Panc1 (cell line): Measurements from ENCODE around the gene CDK14. TPM values are rescaled to one million over a fixed set of nuclear protein-coding genes. Genes with fewer than 3 reads are reported as not detected.

Experiments used
- ATAC-seq: fragments of 200-7000 bp; cut with Tn5 transposase; 2 replicates; pipeline ENCODE4 v1.9.1; 2020; ENCODE audit warnings: mild to moderate bottlenecking, moderate library complexity
- BruUV-seq: library from RNA; stranded (reverse); fragments of 400-500 nt; replicated peaks from 2 replicates; lab custom pipeline; 2021; lab: Mats Ljungman, UMichigan
- CTCF ChIA-PET: fragments of 300-600 bp; sonication (Branson Sonifier 250); formaldehyde crosslinking; loops from one replicate; lab custom pipeline; 2022; ENCODE audit warnings: antibody characterized with exemption; lab: Charles Lee
- POLR2A ChIA-PET: fragments of 300-600 bp; sonication (Branson Sonifier 250); formaldehyde crosslinking; loops from one replicate; lab custom pipeline; 2022; ENCODE audit warnings: antibody characterized with exemption; lab: Charles Lee
- DNase-seq: peaks from one replicate; pipeline ENCODE4 v3.0.0-alpha.2; 2010; ENCODE audit warnings: low read depth, low spot score
- H3K27ac ChIP-seq: 2 replicates; pipeline ENCODE4 v1.5.1; 2011; ENCODE audit warnings: mild to moderate bottlenecking, low read length, inconsistent platforms
- H3K27me3 ChIP-seq: fragments of 200-500 bp; sonication (Bioruptor generic); 2 replicates; pipeline ENCODE4 v1.6.0; 2014; ENCODE audit warnings: low read length, inconsistent platforms; ENCODE audit not compliant: control insufficient read depth, insufficient read depth
- H3K36me3 ChIP-seq: fragments of 200-500 bp; sonication (Bioruptor generic); 2 replicates; pipeline ENCODE4 v1.5.1; 2014; ENCODE audit warnings: inconsistent platforms, mild to moderate bottlenecking, low read length, moderate library complexity; ENCODE audit not compliant: control insufficient read depth, insufficient read depth
- H3K4me1 ChIP-seq: 2 replicates; pipeline ENCODE4 v1.5.1; 2011; ENCODE audit warnings: inconsistent platforms, mild to moderate bottlenecking, low read length, moderate library complexity; ENCODE audit not compliant: control insufficient read depth, insufficient read depth
- H3K4me3 ChIP-seq, 2 experiments: 2 replicates each; pipeline ENCODE4 v1.5.1; 2011 to 2012; ENCODE audit warnings: low read depth in 2 of 2, low read length in 2 of 2, mild to moderate bottlenecking in 2 of 2, inconsistent platforms in 1 of 2, moderate library complexity in 1 of 2
- H3K9me3 ChIP-seq: fragments of 200-500 bp; sonication (Bioruptor generic); 2 replicates; pipeline ENCODE4 v1.5.1; 2014; ENCODE audit warnings: low read depth, mild to moderate bottlenecking, inconsistent platforms, low read length, moderate library complexity; ENCODE audit not compliant: control insufficient read depth, insufficient read depth
- POLR2AphosphoS5 ChIP-seq: IDR thresholded peaks from 2 replicates; pipeline ENCODE4 v1.6.1; 2012; ENCODE audit warnings: mild to moderate bottlenecking, low read depth, low read length, moderate library complexity
- SIN3A ChIP-seq: IDR thresholded peaks from 2 replicates; pipeline ENCODE4 v1.6.1; 2012; ENCODE audit warnings: low read depth, mild to moderate bottlenecking, low read length, moderate library complexity, borderline replicate concordance; ENCODE audit not compliant: insufficient read depth
- TCF7L2 ChIP-seq: IDR thresholded peaks from 2 replicates; pipeline ENCODE4 v1.6.1; 2011; ENCODE audit warnings: mild to moderate bottlenecking, low read depth, low read length, inconsistent platforms
- in situ Hi-C: cut with HindIII; loops from 2 replicates; pipeline ENCODE4 v1.10.0; 2016; ENCODE audit warnings: low sequenced_read_pairs, low pct_unique_long_range_greater_than_20kb
- intact Hi-C: fragments of 100-400 bp; cut with micrococcal nuclease; formaldehyde crosslinking; loops from one replicate; pipeline ENCODE4 v1.10.0; 2022; ENCODE audit not compliant: unreplicated experiment
- total RNA-seq: library from RNA; stranded (reverse); gene quantifications from one replicate; pipeline ENCODE4 v1.2.1, GENCODE V29; 2021; ENCODE audit not compliant: unreplicated experiment
- TF ChIP-seq, protein P1 (sequence below), 2 experiments: IDR thresholded peaks; 2 replicates each; pipeline ENCODE4 v1.6.1; 2011 to 2012; ENCODE audit warnings: low read depth in 2 of 2, control low read depth in 1 of 2, low read length in 1 of 2, mild to moderate bottlenecking in 1 of 2, moderate library complexity in 1 of 2; ENCODE audit not compliant: insufficient read depth in 1 of 2
- TF ChIP-seq, protein P2 (sequence below): fragments of 450-650 bp; IDR thresholded peaks from 2 replicates; pipeline ENCODE4 v1.5.1; 2017; ENCODE audit warnings: mild to moderate bottlenecking

The CDK14 gene
- total RNA-seq, 1 experiment from 2014 or later = 3.0 TPM

DNA sequence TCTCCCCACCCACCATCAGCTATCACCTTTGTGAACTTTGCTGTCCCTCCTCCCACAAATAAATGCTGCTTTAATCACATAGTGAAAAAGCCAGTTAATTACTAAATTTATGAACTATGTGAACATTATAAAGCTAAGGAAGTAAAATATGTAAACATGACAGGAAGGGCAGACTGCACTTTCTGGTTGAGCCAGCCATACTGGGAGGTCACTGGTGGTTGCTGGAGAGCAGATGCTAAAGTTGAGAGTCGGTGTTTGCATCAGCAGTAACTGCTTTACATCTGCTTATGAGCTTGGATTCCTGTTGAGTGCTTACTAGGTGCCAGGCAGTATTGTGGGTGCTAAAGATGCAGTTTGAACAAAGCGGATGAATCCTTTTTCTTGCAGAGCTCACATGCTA lies 458.3 kb downstream of the CDK14 start:
- no TSS peak for BruUV-seq

DNA sequence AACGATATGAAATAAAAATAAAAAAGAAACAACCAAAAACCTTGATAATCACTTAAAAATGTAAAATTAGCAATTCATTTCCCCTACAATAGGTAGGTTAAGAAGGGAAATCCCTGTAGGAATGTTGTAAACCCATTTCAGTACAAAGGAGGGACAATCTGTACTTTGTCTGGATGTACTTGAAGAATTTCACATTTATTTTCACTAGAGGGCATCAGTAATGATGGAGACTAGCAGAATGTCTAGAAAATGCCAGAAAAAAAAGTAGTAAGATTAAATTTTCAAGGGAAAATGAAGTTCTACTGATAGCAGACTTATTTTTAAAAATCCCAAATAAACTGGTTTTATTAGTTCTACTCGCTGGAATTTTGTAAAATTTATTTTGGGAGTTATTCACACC lies 459.1 kb downstream of the CDK14 start:
- ATAC-seq (no peak), DNase-seq (no peak)
- Histone ChIP-seq H3K27me3 (no peaks in the 10 kb centered on the region), H3K4me3 (no peak overlapping the region), H3K4me1 (no peaks in the 10 kb centered on the region), H3K27ac (no peak overlapping the region), H3K9me3 (no peaks in the 10 kb centered on the region), H3K36me3 (no peaks in the 10 kb centered on the region)
- intact Hi-C loops (no loop called here), in situ Hi-C loops (no loop called here)
- TF ChIP-seq, protein P1, sequence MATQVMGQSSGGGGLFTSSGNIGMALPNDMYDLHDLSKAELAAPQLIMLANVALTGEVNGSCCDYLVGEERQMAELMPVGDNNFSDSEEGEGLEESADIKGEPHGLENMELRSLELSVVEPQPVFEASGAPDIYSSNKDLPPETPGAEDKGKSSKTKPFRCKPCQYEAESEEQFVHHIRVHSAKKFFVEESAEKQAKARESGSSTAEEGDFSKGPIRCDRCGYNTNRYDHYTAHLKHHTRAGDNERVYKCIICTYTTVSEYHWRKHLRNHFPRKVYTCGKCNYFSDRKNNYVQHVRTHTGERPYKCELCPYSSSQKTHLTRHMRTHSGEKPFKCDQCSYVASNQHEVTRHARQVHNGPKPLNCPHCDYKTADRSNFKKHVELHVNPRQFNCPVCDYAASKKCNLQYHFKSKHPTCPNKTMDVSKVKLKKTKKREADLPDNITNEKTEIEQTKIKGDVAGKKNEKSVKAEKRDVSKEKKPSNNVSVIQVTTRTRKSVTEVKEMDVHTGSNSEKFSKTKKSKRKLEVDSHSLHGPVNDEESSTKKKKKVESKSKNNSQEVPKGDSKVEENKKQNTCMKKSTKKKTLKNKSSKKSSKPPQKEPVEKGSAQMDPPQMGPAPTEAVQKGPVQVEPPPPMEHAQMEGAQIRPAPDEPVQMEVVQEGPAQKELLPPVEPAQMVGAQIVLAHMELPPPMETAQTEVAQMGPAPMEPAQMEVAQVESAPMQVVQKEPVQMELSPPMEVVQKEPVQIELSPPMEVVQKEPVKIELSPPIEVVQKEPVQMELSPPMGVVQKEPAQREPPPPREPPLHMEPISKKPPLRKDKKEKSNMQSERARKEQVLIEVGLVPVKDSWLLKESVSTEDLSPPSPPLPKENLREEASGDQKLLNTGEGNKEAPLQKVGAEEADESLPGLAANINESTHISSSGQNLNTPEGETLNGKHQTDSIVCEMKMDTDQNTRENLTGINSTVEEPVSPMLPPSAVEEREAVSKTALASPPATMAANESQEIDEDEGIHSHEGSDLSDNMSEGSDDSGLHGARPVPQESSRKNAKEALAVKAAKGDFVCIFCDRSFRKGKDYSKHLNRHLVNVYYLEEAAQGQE (IDR thresholded peaks at IDR 0.05; ENCODE audit: insufficient read depth in 1 of 2, low read depth in 2 of 2, low read length in 1 of 2) = no peak
- TF ChIP-seq, protein P2, sequence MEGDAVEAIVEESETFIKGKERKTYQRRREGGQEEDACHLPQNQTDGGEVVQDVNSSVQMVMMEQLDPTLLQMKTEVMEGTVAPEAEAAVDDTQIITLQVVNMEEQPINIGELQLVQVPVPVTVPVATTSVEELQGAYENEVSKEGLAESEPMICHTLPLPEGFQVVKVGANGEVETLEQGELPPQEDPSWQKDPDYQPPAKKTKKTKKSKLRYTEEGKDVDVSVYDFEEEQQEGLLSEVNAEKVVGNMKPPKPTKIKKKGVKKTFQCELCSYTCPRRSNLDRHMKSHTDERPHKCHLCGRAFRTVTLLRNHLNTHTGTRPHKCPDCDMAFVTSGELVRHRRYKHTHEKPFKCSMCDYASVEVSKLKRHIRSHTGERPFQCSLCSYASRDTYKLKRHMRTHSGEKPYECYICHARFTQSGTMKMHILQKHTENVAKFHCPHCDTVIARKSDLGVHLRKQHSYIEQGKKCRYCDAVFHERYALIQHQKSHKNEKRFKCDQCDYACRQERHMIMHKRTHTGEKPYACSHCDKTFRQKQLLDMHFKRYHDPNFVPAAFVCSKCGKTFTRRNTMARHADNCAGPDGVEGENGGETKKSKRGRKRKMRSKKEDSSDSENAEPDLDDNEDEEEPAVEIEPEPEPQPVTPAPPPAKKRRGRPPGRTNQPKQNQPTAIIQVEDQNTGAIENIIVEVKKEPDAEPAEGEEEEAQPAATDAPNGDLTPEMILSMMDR = no peak; the same call in 1 of the 2 replicates
- TF ChIP-seq POLR2AphosphoS5 (no peak), TCF7L2 (no peak), SIN3A (no peak)
- CTCF ChIA-PET = no interaction called here
- POLR2A ChIA-PET = no interaction called here
- BruUV-seq = no TSS peak

More for the DNA sequence above, 458.3 kb downstream of the CDK14 start:
- no peak for DNase-seq
- intact Hi-C loops (no loop called here), in situ Hi-C loops (no loop called here)
- ATAC-seq = no peak
- TF ChIP-seq, protein P1 (IDR thresholded peaks at IDR 0.05; ENCODE audit: insufficient read depth in 1 of 2, low read depth in 2 of 2, low read length in 1 of 2) = no peak
- TF ChIP-seq SIN3A (no peak), TCF7L2 (no peak), POLR2AphosphoS5 (no peak)
- TF ChIP-seq, protein P2 = no peak
- Histone ChIP-seq H3K4me1 (no peaks in the 10 kb centered on the region), H3K9me3 (no peaks in the 10 kb centered on the region), H3K4me3 (no peak overlapping the region), H3K27ac (no peak overlapping the region), H3K36me3 (no peaks in the 10 kb centered on the region), H3K27me3 (no peaks in the 10 kb centered on the region)
- ChIA-PET POLR2A (no interaction called here), CTCF (no interaction called here)
